Activated B cell treated with CpG ODN at 0.5 μM for 24 hours (primary cell): ENCODE data around the gene NHSL1. TPM values are rescaled to one million over a fixed set of nuclear protein-coding genes. Genes with fewer than 3 reads are reported as not detected.

ENCODE experiments used
- ATAC-seq: fragments of 200-7000 bp; cut with Tn5 transposase; one replicate; pipeline ENCODE4 v1.10.0; 2021; ENCODE audit warnings: low read depth, mild to moderate bottlenecking, moderate library complexity
- CTCF ChIA-PET: fragments of 350-600 bp; sonication (Branson Sonifier 250); formaldehyde crosslinking; loops from one replicate; lab custom pipeline; 2021; ENCODE audit warnings: antibody characterized with exemption; lab: Charles Lee
- POLR2A ChIA-PET: fragments of 350-600 bp; sonication (Branson Sonifier 250); formaldehyde crosslinking; loops from one replicate; lab custom pipeline; 2021; ENCODE audit warnings: antibody characterized with exemption; lab: Charles Lee
- DNase-seq: peaks from one replicate; pipeline ENCODE4 v3.0.0; 2022
- H3K27ac Mint-ChIP-seq: one replicate; pipeline ENCODE4 v1.8.0; 2020; ENCODE audit warnings: mixed read lengths
- H3K27me3 Mint-ChIP-seq: one replicate; pipeline ENCODE4 v1.8.0; 2021; ENCODE audit warnings: mixed read lengths
- H3K36me3 Mint-ChIP-seq: one replicate; pipeline ENCODE4 v1.8.0; 2021; ENCODE audit warnings: low read depth, mixed read lengths
- H3K4me1 Mint-ChIP-seq: one replicate; pipeline ENCODE4 v1.8.0; 2021; ENCODE audit warnings: mixed read lengths
- H3K4me3 Mint-ChIP-seq: one replicate; pipeline ENCODE4 v1.8.0; 2020; ENCODE audit warnings: mild to moderate bottlenecking, mixed read lengths
- H3K9me3 Mint-ChIP-seq: one replicate; pipeline ENCODE4 v1.8.0; 2020; ENCODE audit warnings: mixed read lengths
- intact Hi-C: fragments of 100-400 bp; cut with micrococcal nuclease; formaldehyde crosslinking; loops from one replicate; pipeline ENCODE4 v1.15.1; 2024
- total RNA-seq: library from RNA; stranded (reverse); gene quantifications from 2 replicates; pipeline ENCODE4 v1.2.3, GENCODE V29; 2022
- TF ChIP-seq, protein P1 (sequence below): fragments of 200-600 bp; IDR thresholded peaks from one replicate; pipeline ENCODE4 v1.8.0; 2022; ENCODE audit warnings: antibody characterized with exemption, mild to moderate bottlenecking

Gene NHSL1
- total RNA-seq, 1 donor from 2014 or later, result 1.4 TPM

DNA sequence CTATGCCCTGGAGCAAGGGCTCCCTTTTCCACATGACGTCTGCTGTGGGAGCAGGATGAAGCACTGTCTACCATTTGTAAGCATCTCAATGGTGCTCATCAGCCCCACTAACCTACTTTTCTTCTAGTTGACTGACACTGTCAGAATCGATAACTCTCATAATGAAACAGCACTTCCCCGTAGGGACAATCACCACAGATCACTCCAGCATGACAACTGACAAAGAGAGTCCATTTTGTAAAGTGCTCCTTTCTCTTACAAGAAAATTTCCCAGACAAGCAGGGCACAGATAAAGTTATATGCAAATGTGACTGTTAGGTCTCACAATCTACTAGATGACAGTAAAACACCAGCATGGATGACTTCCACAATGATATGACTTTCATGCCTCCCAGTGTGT lies 48.8 kb downstream of the NHSL1 start:
- ChIA-PET CTCF (interaction anchor here (1.0 kb wide), 1 partner anchor 21 kb away, joined by 4 read pairs; no protein-coding TSS in a partner anchor), POLR2A (no interaction called here)
- Mint-ChIP-seq H3K27me3 (peaks cover 3% of the 10 kb centered on the region), H3K4me3 (no peak overlapping the region), H3K27ac (no peak overlapping the region), H3K9me3 (no peaks in the 10 kb centered on the region), H3K36me3 (no peaks in the 10 kb centered on the region), H3K4me1 (peaks cover 12% of the 10 kb centered on the region)
- DNase-seq (no peak), ATAC-seq (peak; percentile 60)
- TF ChIP-seq, protein P1, sequence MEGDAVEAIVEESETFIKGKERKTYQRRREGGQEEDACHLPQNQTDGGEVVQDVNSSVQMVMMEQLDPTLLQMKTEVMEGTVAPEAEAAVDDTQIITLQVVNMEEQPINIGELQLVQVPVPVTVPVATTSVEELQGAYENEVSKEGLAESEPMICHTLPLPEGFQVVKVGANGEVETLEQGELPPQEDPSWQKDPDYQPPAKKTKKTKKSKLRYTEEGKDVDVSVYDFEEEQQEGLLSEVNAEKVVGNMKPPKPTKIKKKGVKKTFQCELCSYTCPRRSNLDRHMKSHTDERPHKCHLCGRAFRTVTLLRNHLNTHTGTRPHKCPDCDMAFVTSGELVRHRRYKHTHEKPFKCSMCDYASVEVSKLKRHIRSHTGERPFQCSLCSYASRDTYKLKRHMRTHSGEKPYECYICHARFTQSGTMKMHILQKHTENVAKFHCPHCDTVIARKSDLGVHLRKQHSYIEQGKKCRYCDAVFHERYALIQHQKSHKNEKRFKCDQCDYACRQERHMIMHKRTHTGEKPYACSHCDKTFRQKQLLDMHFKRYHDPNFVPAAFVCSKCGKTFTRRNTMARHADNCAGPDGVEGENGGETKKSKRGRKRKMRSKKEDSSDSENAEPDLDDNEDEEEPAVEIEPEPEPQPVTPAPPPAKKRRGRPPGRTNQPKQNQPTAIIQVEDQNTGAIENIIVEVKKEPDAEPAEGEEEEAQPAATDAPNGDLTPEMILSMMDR, result no peak
- intact Hi-C loops, result no loop called here

- no peak overlapping the region for H3K4me3 Mint-ChIP-seq
- H3K36me3 Mint-ChIP-seq, result no peaks in the 10 kb centered on the region
- H3K27me3 Mint-ChIP-seq, result peaks cover 5% of the 10 kb centered on the region
- DNase-seq (no peak), ATAC-seq (no peak)
- ChIA-PET POLR2A (no interaction called here), CTCF (no interaction called here)
- no peak overlapping the region for H3K27ac Mint-ChIP-seq
- no peaks in the 10 kb centered on the region for H3K9me3 Mint-ChIP-seq
- TF ChIP-seq, protein P1, result no peak
- intact Hi-C loops, result no loop called here
- peaks cover 4% of the 10 kb centered on the region for H3K4me1 Mint-ChIP-seq
These were observed 52.5 kb downstream of the NHSL1 start for GRCh38 chr6:138446821-138447220.

- no peak for ATAC-seq
- ChIA-PET POLR2A (no interaction called here), CTCF (no interaction called here)
- intact Hi-C loops, result no loop called here
- H3K9me3 Mint-ChIP-seq, result no peaks in the 10 kb centered on the region
- H3K4me3 Mint-ChIP-seq, result no peak overlapping the region
- TF ChIP-seq, protein P1, result no peak
- peaks cover 5% of the 10 kb centered on the region for H3K27me3 Mint-ChIP-seq
- no peaks in the 10 kb centered on the region for H3K36me3 Mint-ChIP-seq
- no peak for DNase-seq
- H3K4me1 Mint-ChIP-seq, result no peaks in the 10 kb centered on the region
- no peak overlapping the region for H3K27ac Mint-ChIP-seq
These were observed 55.3 kb downstream of the NHSL1 start for GRCh38 chr6:138443979-138444378.

DNA sequence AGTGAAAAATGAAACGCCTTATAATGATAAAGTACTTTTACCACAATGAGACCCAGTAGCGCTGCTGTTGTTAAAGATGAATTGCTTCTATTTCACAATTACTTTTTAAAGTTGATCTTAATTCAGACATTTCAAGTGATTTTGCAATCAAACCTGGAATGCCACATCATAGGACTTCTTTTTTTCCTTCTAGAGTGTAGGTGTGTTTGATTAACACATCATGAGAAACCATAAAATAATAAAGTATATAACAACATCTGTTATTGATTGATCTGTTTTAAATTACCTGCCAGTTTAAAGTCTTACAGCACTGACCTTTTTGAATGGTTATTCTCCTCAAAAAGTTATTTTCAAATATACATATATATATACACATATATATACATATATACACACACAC lies 56.6 kb downstream of the NHSL1 start:
- H3K4me3 Mint-ChIP-seq, result no peak overlapping the region
- H3K9me3 Mint-ChIP-seq, result no peaks in the 10 kb centered on the region
- no peak overlapping the region for H3K27ac Mint-ChIP-seq
- peaks cover 2% of the 10 kb centered on the region for H3K27me3 Mint-ChIP-seq
- ChIA-PET POLR2A (no interaction called here), CTCF (no interaction called here)
- no peak for DNase-seq
- ATAC-seq, result no peak
- TF ChIP-seq, protein P1, result no peak
- no peaks in the 10 kb centered on the region for H3K36me3 Mint-ChIP-seq
- H3K4me1 Mint-ChIP-seq, result no peaks in the 10 kb centered on the region
- intact Hi-C loops, result no loop called here

- TF ChIP-seq, protein P1, result no peak
- H3K4me3 Mint-ChIP-seq, result no peak overlapping the region
- no peak overlapping the region for H3K27ac Mint-ChIP-seq
- ChIA-PET CTCF (interaction anchor here (1.1 kb wide), 1 partner anchor 14 kb away, joined by 3 read pairs; no protein-coding TSS in a partner anchor), POLR2A (no interaction called here)
- H3K9me3 Mint-ChIP-seq, result no peaks in the 10 kb centered on the region
- H3K36me3 Mint-ChIP-seq, result no peaks in the 10 kb centered on the region
- peaks cover 4% of the 10 kb centered on the region for H3K27me3 Mint-ChIP-seq
- no peaks in the 10 kb centered on the region for H3K4me1 Mint-ChIP-seq
- intact Hi-C loops, result no loop called here
- no peak for DNase-seq
- ATAC-seq, result no peak
These were observed 57.3 kb downstream of the NHSL1 start for GRCh38 chr6:138441965-138442364.
